Endothelial cell of umbilical vein (primary cell): Measurements from ENCODE around the gene RAB4A. TPM values are rescaled to one million over a fixed set of nuclear protein-coding genes. Genes with fewer than 3 reads are reported as not detected.

Source experiments
- BruUV-seq: library from RNA; stranded (reverse); fragments of 400-500 nt; replicated peaks from 2 replicates; lab custom pipeline; 2021; lab: Mats Ljungman, UMichigan
- CTCF ChIA-PET: fragments of 300-600, 350-600 bp; sonication (Branson Sonifier 250); formaldehyde crosslinking; loops from one replicate; lab custom pipeline; 2021; ENCODE audit warnings: antibody characterized with exemption, inconsistent platforms; lab: Charles Lee
- POLR2A ChIA-PET: fragments of 300-600, 350-600 bp; sonication (Branson Sonifier 250); formaldehyde crosslinking; loops from one replicate; lab custom pipeline; 2021; ENCODE audit warnings: antibody characterized with exemption, inconsistent platforms; lab: Charles Lee
- DNase-seq: peaks from one replicate; pipeline ENCODE4 v3.0.0-alpha.2; 2011; ENCODE audit warnings: low read depth, low spot score
- FAIRE-seq: peaks from 2 replicates; lab custom pipeline; 2011; peaks lifted over from hg19 to GRCh38; lab: Jason Lieb, UNC
- H2AFZ ChIP-seq: 2 replicates; pipeline ENCODE4 v1.6.0; 2012; ENCODE audit warnings: low read depth, low read length, control low read depth, inconsistent platforms
- H3K27ac ChIP-seq: 2 replicates; pipeline ENCODE4 v1.5.1; 2011; ENCODE audit warnings: low read depth, mild to moderate bottlenecking, control low read depth, low read length, moderate library complexity; ENCODE audit not compliant: insufficient read depth
- H3K27me3 ChIP-seq, 2 experiments: 2 replicates each; pipeline versions ENCODE4 v1.6.0 to v1.6.1; 2011; ENCODE audit warnings: low read length in 2 of 2, mixed read lengths in 1 of 2; ENCODE audit not compliant: control insufficient read depth in 2 of 2, insufficient read depth in 2 of 2
- H3K36me3 ChIP-seq, 2 experiments: 2 replicates in 1 of 2; 3 replicates in 1 of 2; pipeline ENCODE4 v1.5.1; 2011; ENCODE audit warnings: low read length in 2 of 2, mild to moderate bottlenecking in 1 of 2, moderate library complexity in 1 of 2; ENCODE audit not compliant: control insufficient read depth in 2 of 2, insufficient read depth in 2 of 2; ENCODE audit errors: extremely low read depth in 1 of 2
- H3K4me1 ChIP-seq: 3 replicates; pipeline ENCODE4 v1.5.1; 2011; ENCODE audit warnings: mild to moderate bottlenecking, low read length; ENCODE audit not compliant: control insufficient read depth, insufficient read depth; ENCODE audit errors: extremely low read depth
- H3K4me2 ChIP-seq: 2 replicates; pipeline ENCODE4 v1.6.1; 2011; ENCODE audit warnings: low read length, control low read depth, mixed read lengths; ENCODE audit not compliant: insufficient read depth
- H3K4me3 ChIP-seq, 3 experiments: fragments of 200-600 bp in 1 of 3; sonication (generic), shearing (Covaris generic) in 1 of 3; replicated peaks in 1 of 3; 2 replicates each; pipeline ENCODE4 v1.5.1; 2011 to 2016; ENCODE audit warnings: control low read depth in 3 of 3, low read length in 3 of 3, mild to moderate bottlenecking in 2 of 3, inconsistent platforms in 1 of 3, low read depth in 1 of 3, moderate library complexity in 1 of 3; ENCODE audit not compliant: insufficient read depth in 1 of 3
- H3K79me2 ChIP-seq: 2 replicates; pipeline ENCODE4 v1.6.0; 2012; ENCODE audit warnings: low read length, inconsistent platforms; ENCODE audit not compliant: control insufficient read depth, insufficient read depth
- H3K9ac ChIP-seq: replicated peaks from 2 replicates; pipeline ENCODE3; 2011; ENCODE audit warnings: low read length, control low read depth; ENCODE audit not compliant: insufficient read depth; ENCODE audit errors: extremely low read depth
- H3K9me1 ChIP-seq: replicated peaks from 3 replicates; pipeline ENCODE4 v1.6.0; 2011; ENCODE audit warnings: mild to moderate bottlenecking, low read length; ENCODE audit not compliant: control insufficient read depth, insufficient read depth; ENCODE audit errors: extremely low read depth
- H3K9me3 ChIP-seq: replicated peaks from 2 replicates; pipeline ENCODE4 v1.5.1; 2012; ENCODE audit warnings: low read length, inconsistent platforms; ENCODE audit not compliant: control insufficient read depth, insufficient read depth
- H4K20me1 ChIP-seq: replicated peaks from 2 replicates; pipeline ENCODE3; 2011; ENCODE audit warnings: mild to moderate bottlenecking, low read length; ENCODE audit not compliant: control insufficient read depth, insufficient read depth; ENCODE audit errors: extremely low read depth
- EZH2 ChIP-seq: IDR thresholded peaks from 2 replicates; pipeline ENCODE4 v1.6.1; 2012; ENCODE audit warnings: borderline replicate concordance, low read depth, mild to moderate bottlenecking, moderate library complexity, low read length, inconsistent platforms; ENCODE audit not compliant: severe bottlenecking
- FOS ChIP-seq: IDR thresholded peaks from 2 replicates; pipeline ENCODE4 v1.6.1; 2011; ENCODE audit warnings: mild to moderate bottlenecking, low read length, moderate library complexity, borderline replicate concordance; ENCODE audit not compliant: insufficient read depth
- JUN ChIP-seq: IDR thresholded peaks from 2 replicates; pipeline ENCODE4 v1.6.1; 2011; ENCODE audit warnings: borderline replicate concordance, low read depth; ENCODE audit not compliant: insufficient read length, insufficient read depth
- MAX ChIP-seq: IDR thresholded peaks from 2 replicates; pipeline ENCODE4 v1.6.1; 2011; ENCODE audit not compliant: insufficient read depth, insufficient read length
- MYC ChIP-seq: IDR thresholded peaks from one replicate; pipeline ENCODE4 v1.6.1; 2011; ENCODE audit warnings: mild to moderate bottlenecking, low read depth, low read length
- POLR2AphosphoS5 ChIP-seq: IDR thresholded peaks from 2 replicates; pipeline ENCODE4 v1.6.1; 2012; ENCODE audit warnings: low read depth, mild to moderate bottlenecking, control low read depth, low read length, moderate library complexity; ENCODE audit not compliant: insufficient read depth
- dilution Hi-C: fragments of 300-500 bp; cut with MboI; formaldehyde crosslinking; loops from one replicate; pipeline ENCODE4 v1.15.0; 2019; ENCODE audit warnings: low sequenced_read_pairs; ENCODE audit not compliant: extremely low pct_ligation_motif_present
- intact Hi-C: fragments of 100-400 bp; cut with micrococcal nuclease; formaldehyde crosslinking; loops from one replicate; pipeline ENCODE4 v1.10.0; 2022
- polyA plus RNA-seq, 4 experiments: library from polyadenylated mRNA; depleted of rRNA in 3 of 4; stranded (reverse) in 3 of 4; unstranded in 1 of 4; fragments of >200 nt; gene quantifications; 2 replicates each; pipeline versions ENCODE4 v1.2.1 to v1.2.3, GENCODE V29; 2011 to 2012; ENCODE audit warnings: missing spikeins in 1 of 4
- total RNA-seq: library from RNA; stranded (reverse); gene quantifications from 2 replicates; pipeline ENCODE4 v1.2.3, GENCODE V29; 2021
- TF ChIP-seq, protein P1 (sequence below), 2 donors: IDR thresholded peaks; 1 replicate in 1 of 2; 2 replicates in 1 of 2; pipeline ENCODE4 v1.5.1; 2011; ENCODE audit warnings: low read length in 2 of 2, mild to moderate bottlenecking in 2 of 2, moderate library complexity in 2 of 2, control low read depth in 1 of 2, inconsistent platforms in 1 of 2, low read depth in 1 of 2; ENCODE audit not compliant: insufficient read depth in 1 of 2; ENCODE audit errors: extremely low read depth in 1 of 2

RAB4A gene
- total and polyA plus RNA-seq, 2 donors (not counting 3 experiments of a cell fraction or from before 2014, with no cell fraction given): 14.8 to 52.9 TPM

DNA sequence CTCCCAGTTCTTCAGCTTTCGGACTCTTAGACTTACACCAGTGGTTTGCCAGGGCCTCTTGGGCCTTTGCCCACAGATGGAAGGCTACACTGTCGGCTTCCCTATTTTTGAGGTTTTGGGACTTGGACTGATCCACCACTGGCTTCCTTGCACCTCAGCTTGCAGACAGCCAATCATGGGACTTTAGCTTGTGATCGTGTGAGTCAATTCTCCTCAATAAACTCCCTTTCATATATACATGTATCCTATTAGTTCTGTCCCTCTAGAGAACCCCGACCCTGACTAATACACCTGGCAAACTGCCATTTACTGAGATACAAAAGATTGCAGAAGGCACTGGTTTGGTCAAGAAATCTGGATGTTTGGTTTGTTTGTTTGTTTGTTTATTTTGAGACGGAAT lies 6.4 kb upstream of the RAB4A start:
- no peaks in the 10 kb centered on the region for H3K36me3 ChIP-seq
- intact Hi-C loops: no loop called here
- H4K20me1 ChIP-seq: no peaks in the 10 kb centered on the region
- CTCF ChIA-PET: interaction anchor here (1.7 kb wide), 1 partner anchor 218 kb away, joined by 6 read pairs; no protein-coding TSS in a partner anchor
- no peak overlapping the region for H3K4me2 ChIP-seq
- no peak overlapping the region for H2AFZ ChIP-seq
- no TSS peak for BruUV-seq
- H3K27ac ChIP-seq: no peak overlapping the region
- no peak for TF ChIP-seq MYC
- no peak for TF ChIP-seq MAX
- TF ChIP-seq, protein P1, sequence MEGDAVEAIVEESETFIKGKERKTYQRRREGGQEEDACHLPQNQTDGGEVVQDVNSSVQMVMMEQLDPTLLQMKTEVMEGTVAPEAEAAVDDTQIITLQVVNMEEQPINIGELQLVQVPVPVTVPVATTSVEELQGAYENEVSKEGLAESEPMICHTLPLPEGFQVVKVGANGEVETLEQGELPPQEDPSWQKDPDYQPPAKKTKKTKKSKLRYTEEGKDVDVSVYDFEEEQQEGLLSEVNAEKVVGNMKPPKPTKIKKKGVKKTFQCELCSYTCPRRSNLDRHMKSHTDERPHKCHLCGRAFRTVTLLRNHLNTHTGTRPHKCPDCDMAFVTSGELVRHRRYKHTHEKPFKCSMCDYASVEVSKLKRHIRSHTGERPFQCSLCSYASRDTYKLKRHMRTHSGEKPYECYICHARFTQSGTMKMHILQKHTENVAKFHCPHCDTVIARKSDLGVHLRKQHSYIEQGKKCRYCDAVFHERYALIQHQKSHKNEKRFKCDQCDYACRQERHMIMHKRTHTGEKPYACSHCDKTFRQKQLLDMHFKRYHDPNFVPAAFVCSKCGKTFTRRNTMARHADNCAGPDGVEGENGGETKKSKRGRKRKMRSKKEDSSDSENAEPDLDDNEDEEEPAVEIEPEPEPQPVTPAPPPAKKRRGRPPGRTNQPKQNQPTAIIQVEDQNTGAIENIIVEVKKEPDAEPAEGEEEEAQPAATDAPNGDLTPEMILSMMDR (IDR thresholded peaks at IDR 0.05; ENCODE audit: extremely low read depth in 1 of 2, insufficient read depth in 1 of 2, low read depth in 1 of 2, low read length in 2 of 2): no peak
- no peak for TF ChIP-seq JUN
- no peak for TF ChIP-seq EZH2
- no peak for TF ChIP-seq POLR2AphosphoS5
- TF ChIP-seq FOS: no peak
- no peak overlapping the region for H3K9ac ChIP-seq
- no peak for FAIRE-seq
- no peaks in the 10 kb centered on the region for H3K4me1 ChIP-seq
- H3K9me1 ChIP-seq: no peaks in the 10 kb centered on the region
- H3K27me3 ChIP-seq: no peaks in the 10 kb centered on the region
- no peak overlapping the region for H3K4me3 ChIP-seq
- no peaks in the 10 kb centered on the region for H3K9me3 ChIP-seq
- POLR2A ChIA-PET: no interaction called here
- no peaks in the 10 kb centered on the region for H3K79me2 ChIP-seq
- dilution Hi-C loops: no loop called here
- DNase-seq: no peak
